ENCODE measurements around the gene ZNF787.

The ZNF787 gene

DNA sequence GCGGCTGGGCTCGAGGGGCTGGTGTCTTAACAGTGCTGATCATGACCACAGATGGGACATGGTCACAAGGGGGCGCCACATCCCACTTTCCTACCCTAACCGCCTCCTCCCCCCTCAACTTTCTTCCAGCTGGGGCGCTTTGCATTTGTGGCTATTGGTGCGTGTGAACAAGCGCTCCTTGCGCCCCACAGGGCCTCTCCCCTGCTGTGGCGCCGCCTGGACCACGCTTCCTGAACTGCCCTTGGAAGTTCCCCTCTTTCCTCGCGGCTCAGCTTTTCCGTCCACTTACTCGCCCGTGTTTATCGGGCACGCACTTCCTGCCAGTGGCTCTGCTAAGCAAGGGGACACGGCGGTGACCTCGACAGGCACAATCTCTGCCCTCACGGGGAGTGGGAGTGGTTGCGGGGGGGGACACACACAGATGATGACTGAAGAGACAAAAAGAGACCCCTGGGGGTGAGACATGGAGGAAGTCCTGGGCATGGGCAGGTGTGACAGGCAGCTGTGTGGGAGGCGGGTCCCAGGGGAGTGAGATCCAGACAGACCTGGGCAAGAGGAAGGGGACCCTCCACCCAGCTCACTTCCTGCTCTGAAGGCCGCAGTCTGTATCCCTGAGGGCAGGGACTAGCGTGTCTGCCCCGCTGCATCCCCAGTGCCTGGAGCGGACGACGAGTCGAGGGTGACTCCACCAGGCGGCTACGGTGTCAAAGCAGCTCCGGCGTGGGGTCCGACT is 40.3 kb downstream of the ZNF787 start:
- H3K27ac ChIP-seq: no peak overlapping the region
- TF ChIP-seq, protein P1, sequence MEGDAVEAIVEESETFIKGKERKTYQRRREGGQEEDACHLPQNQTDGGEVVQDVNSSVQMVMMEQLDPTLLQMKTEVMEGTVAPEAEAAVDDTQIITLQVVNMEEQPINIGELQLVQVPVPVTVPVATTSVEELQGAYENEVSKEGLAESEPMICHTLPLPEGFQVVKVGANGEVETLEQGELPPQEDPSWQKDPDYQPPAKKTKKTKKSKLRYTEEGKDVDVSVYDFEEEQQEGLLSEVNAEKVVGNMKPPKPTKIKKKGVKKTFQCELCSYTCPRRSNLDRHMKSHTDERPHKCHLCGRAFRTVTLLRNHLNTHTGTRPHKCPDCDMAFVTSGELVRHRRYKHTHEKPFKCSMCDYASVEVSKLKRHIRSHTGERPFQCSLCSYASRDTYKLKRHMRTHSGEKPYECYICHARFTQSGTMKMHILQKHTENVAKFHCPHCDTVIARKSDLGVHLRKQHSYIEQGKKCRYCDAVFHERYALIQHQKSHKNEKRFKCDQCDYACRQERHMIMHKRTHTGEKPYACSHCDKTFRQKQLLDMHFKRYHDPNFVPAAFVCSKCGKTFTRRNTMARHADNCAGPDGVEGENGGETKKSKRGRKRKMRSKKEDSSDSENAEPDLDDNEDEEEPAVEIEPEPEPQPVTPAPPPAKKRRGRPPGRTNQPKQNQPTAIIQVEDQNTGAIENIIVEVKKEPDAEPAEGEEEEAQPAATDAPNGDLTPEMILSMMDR (conservative IDR thresholded peaks at IDR 0.05): peak; percentile 37

DNA sequence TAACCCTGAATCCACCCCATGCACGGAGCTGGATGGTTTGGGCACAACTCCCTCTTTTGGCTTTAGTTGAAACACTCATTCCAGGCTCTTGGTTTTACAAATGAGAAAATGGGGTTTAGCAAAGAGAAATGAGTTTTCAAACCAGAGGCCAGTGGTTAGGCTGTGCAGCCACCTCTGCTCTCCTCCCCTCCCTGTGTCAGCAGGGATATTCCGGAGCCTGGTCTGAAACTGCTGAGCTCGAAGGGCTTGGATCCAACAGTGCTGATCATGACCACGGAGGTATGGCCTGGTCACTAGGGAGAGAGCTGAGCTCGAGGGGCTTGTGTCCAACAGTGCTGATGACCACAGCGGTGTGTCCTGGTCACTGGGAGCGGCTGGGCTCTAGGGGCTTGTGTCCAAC is 41.5 kb downstream of the ZNF787 start:
- no peak overlapping the region for H3K27ac ChIP-seq
- TF ChIP-seq, protein P1 (conservative IDR thresholded peaks at IDR 0.05): no peak

DNA sequence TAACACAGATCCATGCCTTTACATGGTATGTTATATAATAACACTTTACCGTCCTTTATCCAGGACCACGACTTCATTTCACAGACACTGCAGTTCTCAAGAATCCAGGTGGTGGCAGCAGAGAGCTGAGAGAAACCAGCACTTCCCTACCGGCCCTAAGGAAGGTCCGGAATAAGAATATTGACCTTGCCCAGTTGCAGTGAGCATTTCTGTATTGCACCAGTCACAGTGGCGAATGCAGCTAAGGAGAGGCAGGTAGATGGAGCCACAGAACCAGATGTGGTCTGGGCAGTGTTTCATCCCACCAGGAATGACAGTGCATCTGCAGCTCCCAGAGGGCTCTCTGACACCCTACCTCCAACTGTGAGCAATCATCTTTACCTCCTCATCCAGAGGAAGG is 44.6 kb downstream of the ZNF787 start:
- no peak overlapping the region for H3K27ac ChIP-seq

DNA sequence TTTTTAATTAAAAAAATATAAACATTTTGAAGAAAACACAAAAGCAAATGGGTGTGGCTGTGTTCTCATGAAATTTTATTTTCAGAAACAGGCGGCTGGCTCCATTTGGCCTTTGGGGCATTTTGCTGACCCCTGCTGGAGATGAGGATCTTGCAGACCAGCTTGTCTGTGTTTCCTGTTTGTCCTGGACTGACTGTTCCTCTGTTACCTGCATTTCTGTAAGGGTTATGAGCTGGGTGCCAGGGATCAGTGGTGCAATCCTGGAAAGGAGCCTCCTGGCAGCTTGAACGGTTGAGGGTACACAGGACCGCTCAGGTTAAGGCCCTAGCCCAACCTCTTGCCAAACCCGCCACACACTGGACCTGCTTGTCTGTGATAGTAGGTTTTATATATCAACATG is 49.9 kb downstream of the ZNF787 start:
- peak overlapping the region; percentile 30; the same call in 1 of the 2 replicates for H3K27ac ChIP-seq
- TF ChIP-seq, protein P1 (conservative IDR thresholded peaks at IDR 0.05): peak; percentile 78

More for the DNA sequence above, 44.6 kb downstream of the ZNF787 start:
- TF ChIP-seq, protein P1 (conservative IDR thresholded peaks at IDR 0.05): peak; percentile 97

DNA sequence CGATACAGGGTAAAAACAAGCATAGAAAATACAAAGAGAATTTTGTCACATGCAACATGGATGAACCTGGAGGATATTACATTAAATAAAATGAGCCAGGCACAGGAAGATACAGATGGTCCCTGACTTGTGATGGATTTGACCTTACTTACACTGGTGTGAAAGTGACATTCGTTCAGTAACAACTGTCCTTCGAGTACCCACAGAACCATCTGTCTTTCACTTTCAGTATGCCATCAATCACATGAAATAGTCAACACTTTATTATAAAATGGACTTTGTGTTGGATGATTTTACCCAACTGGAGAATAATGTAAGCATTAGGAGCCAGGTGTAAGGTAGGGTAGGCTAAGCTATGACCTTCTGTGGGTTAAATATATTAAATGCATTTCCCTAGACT is 51.5 kb downstream of the ZNF787 start:
- TF ChIP-seq, protein P1 (conservative IDR thresholded peaks at IDR 0.05): no peak
- no peak overlapping the region for H3K27ac ChIP-seq

DNA sequence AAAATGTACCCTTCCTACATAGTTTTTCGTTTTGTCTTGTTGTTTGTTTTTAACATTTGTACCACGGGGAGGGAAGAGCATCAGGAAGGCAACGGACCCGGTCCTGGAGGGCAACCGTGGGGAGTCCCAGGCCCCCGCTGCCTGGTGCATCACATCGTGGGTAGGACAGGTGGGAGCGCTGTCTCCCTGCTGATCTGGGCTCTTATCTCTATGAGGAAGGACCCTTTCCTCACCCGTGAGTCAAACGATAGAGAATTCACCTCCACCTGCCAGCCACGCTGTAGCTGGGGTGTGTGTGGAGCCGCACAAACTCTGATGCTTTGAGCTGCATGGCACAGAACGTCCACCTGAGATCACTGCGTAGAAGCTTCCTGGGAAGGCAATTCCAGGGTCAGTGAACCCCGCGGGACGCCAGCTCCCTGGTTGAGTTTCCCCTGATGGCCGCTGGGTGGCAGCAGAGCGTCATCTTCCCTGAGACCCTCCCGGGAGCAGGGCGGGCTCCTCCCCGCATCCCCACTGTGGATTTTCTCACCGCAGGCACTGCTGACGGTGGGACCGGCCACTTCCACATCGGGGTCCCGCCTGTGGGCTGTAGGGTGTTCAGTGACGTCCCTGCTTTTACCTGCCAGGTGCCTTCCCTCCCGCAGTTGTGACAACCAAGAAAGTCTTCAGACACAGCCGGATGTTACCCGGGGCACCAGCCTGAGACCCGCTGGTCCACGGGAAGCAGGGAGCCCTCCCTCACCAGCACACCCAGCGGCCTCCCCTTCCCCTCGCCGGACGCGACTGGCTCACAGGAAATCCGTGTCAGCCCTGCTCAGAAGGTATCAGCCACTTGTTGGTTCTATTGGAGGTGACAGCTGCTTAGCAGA is 54.7 kb downstream of the ZNF787 start:
- H3K27ac ChIP-seq: peak overlapping the region; percentile 29; the same call in 1 of the 2 replicates
- TF ChIP-seq, protein P1 (conservative IDR thresholded peaks at IDR 0.05): peak; percentile 97

DNA sequence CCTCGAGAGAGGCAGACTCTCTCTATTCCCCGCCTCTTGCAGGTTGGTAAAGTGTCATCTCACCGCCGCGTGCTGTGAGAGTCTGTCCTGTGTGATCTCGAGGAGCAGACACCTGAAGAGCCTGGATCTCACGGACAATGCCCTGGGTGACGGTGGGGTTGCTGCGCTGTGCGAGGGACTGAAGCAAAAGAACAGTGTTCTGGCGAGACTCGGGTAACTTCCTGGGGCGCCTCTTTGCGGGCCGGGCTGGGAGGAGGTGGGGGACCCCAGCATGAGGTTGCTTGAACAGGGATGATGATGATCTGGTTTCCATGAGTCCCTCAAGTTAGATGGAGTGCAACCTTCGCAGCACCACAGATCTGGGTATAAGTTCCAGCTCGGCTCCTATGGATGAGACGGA is 67.5 kb downstream of the ZNF787 start:
- TF ChIP-seq, protein P1 (conservative IDR thresholded peaks at IDR 0.05): no peak
- H3K27ac ChIP-seq: no peak overlapping the region
